ENCODE data around the gene TPGS1.

DNA sequence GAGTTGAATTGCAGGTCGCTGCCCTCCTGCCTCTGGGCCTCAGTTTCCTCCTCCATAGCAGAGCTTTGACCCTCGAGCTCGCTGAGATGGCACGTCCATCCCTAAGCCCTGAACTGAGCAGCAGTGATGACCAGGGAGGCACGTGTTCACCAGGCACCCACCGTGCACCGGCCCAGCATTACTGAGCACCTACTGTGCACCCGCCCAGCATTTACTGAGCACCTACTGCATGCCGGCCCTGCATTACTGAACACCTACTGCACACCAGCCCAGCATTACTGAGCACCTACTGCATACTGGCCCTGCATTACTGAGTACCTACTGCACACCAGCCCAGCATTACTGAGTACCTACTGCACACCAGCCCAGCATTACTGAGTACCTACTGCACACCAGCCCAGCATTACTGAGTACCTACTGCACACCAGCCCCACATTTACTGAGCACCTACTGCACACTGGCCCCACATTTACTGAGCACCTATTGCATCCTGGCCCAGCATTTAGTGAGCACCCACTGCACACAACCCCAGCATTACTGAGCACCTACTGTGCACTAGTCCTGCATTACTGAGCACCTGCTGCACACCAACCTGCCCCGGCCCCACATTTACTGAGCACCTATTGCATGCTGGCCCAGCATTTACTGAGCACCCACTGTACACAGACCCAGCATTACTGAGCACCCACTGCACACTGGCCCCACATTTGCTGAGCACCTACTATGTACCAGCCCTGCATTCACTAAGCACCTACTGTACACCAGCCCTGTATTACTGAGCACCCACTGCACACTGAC is 6.3 kb downstream of the TPGS1 start:
- TF ChIP-seq EZH2phosphoT487 (IDR thresholded peaks at IDR 0.05; ENCODE audit: borderline replicate concordance, low read length) (no peak), CTCF (IDR thresholded peaks at IDR 0.05; ENCODE audit: low read depth, low read length, poor library complexity, severe bottlenecking) (no peak)
